ENCODE results near the gene TOMM70. TPM values are rescaled to one million over a fixed set of nuclear protein-coding genes. Genes with fewer than 3 reads are reported as not detected.
"Not testable (repeated sequence)": the region's sequence is repeated elsewhere in the genome, so short reads cannot be mapped to it uniquely, and the experiment has no call there.

The TOMM70 gene
- total RNA-seq, 2 experiments from 2014 or later, result 56.2 to 57.8 TPM

GRCh38 chr3:100333970-100334487 lies 66.9 kb downstream of the TOMM70 start:
- Mint-ChIP-seq H3K4me1 (ENCODE audit: low read depth) (peaks cover 15% of the 10 kb centered on the region), H3K36me3 (ENCODE audit: low read depth) (peaks cover 7% of the 10 kb centered on the region), H3K4me3 (peak overlapping the region; percentile 85), H3K9me3 (no peaks in the 10 kb centered on the region), H3K27ac (peak overlapping the region; percentile 72), H3K27me3 (no peaks in the 10 kb centered on the region)
- peak; percentile 25 for ATAC-seq
- intact Hi-C loops (cut with micrococcal nuclease), result no loop called here
- TF ChIP-seq CTCF (IDR thresholded peaks at IDR 0.05), result no peak
- peak; percentile 40 for DNase-seq
- ChIA-PET CTCF (interaction anchor here (0.7 to 3.0 kb wide), 4 partner anchors 11 to 38 kb away, joined by 3 to 15 read pairs (median 4); no protein-coding TSS in a partner anchor), POLR2A (interaction anchor here (2.4 to 3.9 kb wide), 3 partner anchors 23 to 67 kb away, joined by 7 to 34 read pairs (median 9); partner anchors contain the start of genes LNP1 and TOMM70)

GRCh38 chr3:100333051-100333450 lies 67.8 kb downstream of the TOMM70 start:
- Mint-ChIP-seq H3K36me3 (ENCODE audit: low read depth) (peaks cover 2% of the 10 kb centered on the region), H3K4me1 (ENCODE audit: low read depth) (peaks cover 15% of the 10 kb centered on the region), H3K27me3 (no peaks in the 10 kb centered on the region), H3K4me3 (no peak overlapping the region), H3K9me3 (no peaks in the 10 kb centered on the region), H3K27ac (no peak overlapping the region)
- intact Hi-C loops (cut with micrococcal nuclease), result no loop called here
- DNase-seq, result no peak
- no peak for ATAC-seq
- ChIA-PET CTCF (interaction anchor here (1.2 to 3.0 kb wide), 3 partner anchors 17 to 423 kb away, joined by 3 to 15 read pairs (median 5); no protein-coding TSS in a partner anchor), POLR2A (interaction anchor here (3.9 kb wide), 1 partner anchor 68 kb away, joined by 34 read pairs; the partner anchor contains the start of genes LNP1 and TOMM70)
- TF ChIP-seq CTCF (IDR thresholded peaks at IDR 0.05), result no peak

GRCh38 chr3:100331660-100332059 lies 69.2 kb downstream of the TOMM70 start:
- ChIA-PET CTCF (interaction anchor here (0.6 to 2.1 kb wide), 4 partner anchors 12 to 53 kb away, joined by 3 to 8 read pairs (median 4); no protein-coding TSS in a partner anchor), POLR2A (interaction anchor here (1.0 to 1.1 kb wide), 2 partner anchors 8 to 10 kb away, joined by 3 read pairs; no protein-coding TSS in a partner anchor)
- no peak for ATAC-seq
- H3K27me3 Mint-ChIP-seq, result no peaks in the 10 kb centered on the region
- intact Hi-C loops (cut with micrococcal nuclease), result no loop called here
- DNase-seq, result no peak
- H3K9me3 Mint-ChIP-seq, result peaks cover 8% of the 10 kb centered on the region
- peaks cover 15% of the 10 kb centered on the region for H3K4me1 Mint-ChIP-seq (ENCODE audit: low read depth)
- no peak overlapping the region for H3K4me3 Mint-ChIP-seq
- H3K27ac Mint-ChIP-seq, result no peak overlapping the region
- no peak for TF ChIP-seq CTCF (IDR thresholded peaks at IDR 0.05)
- peaks cover 10% of the 10 kb centered on the region for H3K36me3 Mint-ChIP-seq (ENCODE audit: low read depth)

- no peak for DNase-seq
- Mint-ChIP-seq H3K36me3 (ENCODE audit: low read depth) (peaks cover 13% of the 10 kb centered on the region), H3K27me3 (no peaks in the 10 kb centered on the region), H3K27ac (no peak overlapping the region), H3K9me3 (peaks cover 8% of the 10 kb centered on the region), H3K4me1 (ENCODE audit: low read depth) (peaks cover 8% of the 10 kb centered on the region), H3K4me3 (no peak overlapping the region)
- no peak for ATAC-seq
- POLR2A ChIA-PET, result interaction anchor here (1.0 kb wide), 1 partner anchor 9 kb away, joined by 3 read pairs; no protein-coding TSS in a partner anchor
- intact Hi-C loops (cut with micrococcal nuclease), result no loop called here
- CTCF ChIA-PET, result interaction anchor here (1.2 to 2.1 kb wide), 2 partner anchors 13 to 15 kb away, joined by 3 to 8 read pairs; no protein-coding TSS in a partner anchor
- no peak for TF ChIP-seq CTCF (IDR thresholded peaks at IDR 0.05)
Measured at GRCh38 chr3:100330651-100331050, 70.2 kb downstream of the TOMM70 start.

- intact Hi-C loops (cut with micrococcal nuclease), result no loop called here
- TF ChIP-seq CTCF (IDR thresholded peaks at IDR 0.05), result no peak
- DNase-seq, result no peak
- Mint-ChIP-seq H3K27me3 (no peaks in the 10 kb centered on the region), H3K36me3 (ENCODE audit: low read depth) (peaks cover 10% of the 10 kb centered on the region), H3K9me3 (peaks cover 8% of the 10 kb centered on the region), H3K27ac (no peak overlapping the region), H3K4me1 (ENCODE audit: low read depth) (peaks cover 4% of the 10 kb centered on the region), H3K4me3 (no peak overlapping the region)
- ATAC-seq, result no peak
- ChIA-PET CTCF (interaction anchor here (0.7 kb wide), 1 partner anchor 13 kb away, joined by 3 read pairs; no protein-coding TSS in a partner anchor), POLR2A (no interaction called here)
Measured at GRCh38 chr3:100329800-100330489, 70.9 kb downstream of the TOMM70 start.

- H3K27ac Mint-ChIP-seq; CTCF ChIA-PET; DNase-seq; intact Hi-C loops (cut with micrococcal nuclease); H3K4me3 Mint-ChIP-seq; ATAC-seq; H3K4me1 Mint-ChIP-seq (ENCODE audit: low read depth); H3K9me3 Mint-ChIP-seq; H3K27me3 Mint-ChIP-seq: not testable (repeated sequence)
- H3K36me3 Mint-ChIP-seq (ENCODE audit: low read depth), result peaks cover 10% of the 10 kb centered on the region
- POLR2A ChIA-PET, result interaction anchor here (1.0 to 1.2 kb wide), 2 partner anchors 8 to 26 kb away, joined by 3 read pairs; no protein-coding TSS in a partner anchor
Measured at GRCh38 chr3:100327377-100327776, 73.5 kb downstream of the TOMM70 start.

All from activated CD8-positive, alpha-beta T cell treated with anti-CD3 and anti-CD28 coated beads for 36 hours (primary cell).